ENCODE measurements around the gene CARD9.

Gene CARD9

DNA sequence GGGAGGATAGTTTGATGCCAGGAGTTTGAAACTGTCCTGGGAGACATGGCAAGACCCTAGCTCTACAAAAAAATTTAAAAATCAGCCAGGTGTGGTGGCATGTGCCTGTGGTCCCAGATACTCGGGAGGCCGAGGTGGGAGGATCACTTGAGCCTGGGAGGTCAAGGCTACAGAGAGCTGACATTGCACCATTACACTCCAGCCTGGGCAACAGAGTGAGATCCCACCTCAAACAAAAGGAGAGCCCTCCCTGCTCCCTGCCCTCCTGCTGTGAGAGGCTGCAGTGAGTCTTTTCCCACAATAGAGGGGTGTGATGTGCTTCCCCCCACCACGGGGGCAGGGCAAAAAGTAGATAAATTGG lies 59.4 kb downstream of the CARD9 start:
- no peak overlapping the region for H3K4me3 ChIP-seq (ENCODE audit: low read depth, low read length)
- H3K27ac ChIP-seq: no peak overlapping the region
- DNase-seq: no peak
- H3K36me3 ChIP-seq: no peaks in the 10 kb centered on the region
- TF ChIP-seq, protein P1, sequence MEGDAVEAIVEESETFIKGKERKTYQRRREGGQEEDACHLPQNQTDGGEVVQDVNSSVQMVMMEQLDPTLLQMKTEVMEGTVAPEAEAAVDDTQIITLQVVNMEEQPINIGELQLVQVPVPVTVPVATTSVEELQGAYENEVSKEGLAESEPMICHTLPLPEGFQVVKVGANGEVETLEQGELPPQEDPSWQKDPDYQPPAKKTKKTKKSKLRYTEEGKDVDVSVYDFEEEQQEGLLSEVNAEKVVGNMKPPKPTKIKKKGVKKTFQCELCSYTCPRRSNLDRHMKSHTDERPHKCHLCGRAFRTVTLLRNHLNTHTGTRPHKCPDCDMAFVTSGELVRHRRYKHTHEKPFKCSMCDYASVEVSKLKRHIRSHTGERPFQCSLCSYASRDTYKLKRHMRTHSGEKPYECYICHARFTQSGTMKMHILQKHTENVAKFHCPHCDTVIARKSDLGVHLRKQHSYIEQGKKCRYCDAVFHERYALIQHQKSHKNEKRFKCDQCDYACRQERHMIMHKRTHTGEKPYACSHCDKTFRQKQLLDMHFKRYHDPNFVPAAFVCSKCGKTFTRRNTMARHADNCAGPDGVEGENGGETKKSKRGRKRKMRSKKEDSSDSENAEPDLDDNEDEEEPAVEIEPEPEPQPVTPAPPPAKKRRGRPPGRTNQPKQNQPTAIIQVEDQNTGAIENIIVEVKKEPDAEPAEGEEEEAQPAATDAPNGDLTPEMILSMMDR (IDR thresholded peaks at IDR 0.05; ENCODE audit: low read depth, low read length): no peak
- peaks cover 17% of the 10 kb centered on the region for H3K9me3 ChIP-seq (ENCODE audit: severe bottlenecking)
- no peaks in the 10 kb centered on the region for H3K27me3 ChIP-seq (ENCODE audit: insufficient read depth, low read depth, severe bottlenecking)
